OCI-LY1 (cell line): ENCODE results near the gene PNPLA5.

Experiments used
- EZH2 ChIP-seq: fragments of 200-600 bp; sonication (generic), shearing (Covaris generic); IDR thresholded peaks from 2 replicates; pipeline ENCODE4 v1.8.0; 2017; ENCODE audit warnings: borderline replicate concordance, mixed run types, mild to moderate bottlenecking, antibody characterized with exemption, low read length, moderate library complexity, mixed read lengths
- TF ChIP-seq, protein P1 (sequence below): fragments of 200-600 bp; sonication (generic), shearing (Covaris generic); IDR thresholded peaks from 2 replicates; pipeline ENCODE4 v1.5.1; 2017; ENCODE audit warnings: mild to moderate bottlenecking, antibody characterized with exemption, low read length, moderate library complexity, mixed read lengths

DNA sequence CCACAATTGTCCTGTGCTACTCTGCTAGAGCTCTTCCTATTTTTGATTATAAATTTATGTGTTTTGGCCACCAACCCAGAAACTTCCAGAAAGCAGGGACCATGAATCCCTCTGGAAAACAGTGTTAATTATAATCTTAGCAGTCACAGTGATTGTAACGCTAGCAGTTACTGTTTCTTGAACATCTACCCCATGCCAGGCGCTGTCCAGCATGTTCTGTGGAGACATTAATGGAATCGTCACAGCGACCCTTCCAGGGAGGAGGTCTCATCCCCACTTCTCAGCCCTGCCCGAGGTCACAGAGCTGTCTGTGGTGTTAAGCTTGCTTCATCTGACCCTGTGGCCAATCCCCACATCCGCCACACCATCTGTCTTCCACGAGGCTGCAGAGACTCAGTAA lies 13.9 kb upstream of the PNPLA5 start:
- TF ChIP-seq, protein P1, sequence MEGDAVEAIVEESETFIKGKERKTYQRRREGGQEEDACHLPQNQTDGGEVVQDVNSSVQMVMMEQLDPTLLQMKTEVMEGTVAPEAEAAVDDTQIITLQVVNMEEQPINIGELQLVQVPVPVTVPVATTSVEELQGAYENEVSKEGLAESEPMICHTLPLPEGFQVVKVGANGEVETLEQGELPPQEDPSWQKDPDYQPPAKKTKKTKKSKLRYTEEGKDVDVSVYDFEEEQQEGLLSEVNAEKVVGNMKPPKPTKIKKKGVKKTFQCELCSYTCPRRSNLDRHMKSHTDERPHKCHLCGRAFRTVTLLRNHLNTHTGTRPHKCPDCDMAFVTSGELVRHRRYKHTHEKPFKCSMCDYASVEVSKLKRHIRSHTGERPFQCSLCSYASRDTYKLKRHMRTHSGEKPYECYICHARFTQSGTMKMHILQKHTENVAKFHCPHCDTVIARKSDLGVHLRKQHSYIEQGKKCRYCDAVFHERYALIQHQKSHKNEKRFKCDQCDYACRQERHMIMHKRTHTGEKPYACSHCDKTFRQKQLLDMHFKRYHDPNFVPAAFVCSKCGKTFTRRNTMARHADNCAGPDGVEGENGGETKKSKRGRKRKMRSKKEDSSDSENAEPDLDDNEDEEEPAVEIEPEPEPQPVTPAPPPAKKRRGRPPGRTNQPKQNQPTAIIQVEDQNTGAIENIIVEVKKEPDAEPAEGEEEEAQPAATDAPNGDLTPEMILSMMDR, result no peak
- TF ChIP-seq EZH2, result no peak
